CD4-positive, alpha-beta T cell treated with Interleukin-4 for 4 hours (primary cell): Measurements from ENCODE around the gene IGSF9.

ENCODE experiments used
- DNase-seq: peaks from one replicate; pipeline ENCODE4 v3.0.0-alpha.2; 2020

Gene IGSF9

GRCh38 chr1:159931795-159932173 lies 13.6 kb downstream of the IGSF9 start:
- no peak for DNase-seq

GRCh38 chr1:159931101-159931794 lies 14.2 kb downstream of the IGSF9 start:
- no peak for DNase-seq

GRCh38 chr1:159930634-159931033 lies 14.8 kb downstream of the IGSF9 start:
- no peak for DNase-seq

- DNase-seq, result no peak
Measured at GRCh38 chr1:159930216-159930615, 15.2 kb downstream of the IGSF9 start.

- DNase-seq, result no peak
Measured at GRCh38 chr1:159929155-159930051, 16.0 kb downstream of the IGSF9 start.

- no peak for DNase-seq
Measured at GRCh38 chr1:159928491-159929050, 16.8 kb downstream of the IGSF9 start.

- DNase-seq, result no peak
Measured at GRCh38 chr1:159927849-159928431, 17.5 kb downstream of the IGSF9 start.

GRCh38 chr1:159927211-159927848 lies 18.1 kb downstream of the IGSF9 start:
- no peak for DNase-seq

GRCh38 chr1:159925719-159926078 lies 19.7 kb downstream of the IGSF9 start:
- DNase-seq, result no peak

GRCh38 chr1:159924791-159925718 lies 20.4 kb downstream of the IGSF9 start, which contains the start of gene TAGLN2:
Gene TAGLN2 (minus strand): TSS chr1:159925507. CDS start chr1:159920509, 4,998 bp downstream.
- DNase-seq, result peak; percentile 96

- DNase-seq, result peak; percentile 88
Measured at GRCh38 chr1:159924025-159924790, 21.2 kb downstream of the IGSF9 start.

- peak; percentile 98 for DNase-seq
Measured at GRCh38 chr1:159923203-159924024, 22.0 kb downstream of the IGSF9 start.

GRCh38 chr1:159922511-159923202 lies 22.8 kb downstream of the IGSF9 start:
- DNase-seq, result no peak

- peak; percentile 65 for DNase-seq
Measured at GRCh38 chr1:159921700-159922504, 23.5 kb downstream of the IGSF9 start.

GRCh38 chr1:159921251-159921650 lies 24.2 kb downstream of the IGSF9 start:
- DNase-seq, result peak; percentile 67

GRCh38 chr1:159920651-159921050 lies 24.8 kb downstream of the IGSF9 start:
- no peak for DNase-seq

- DNase-seq, result no peak
Measured at GRCh38 chr1:159920202-159920601, 25.2 kb downstream of the IGSF9 start.

- no peak for DNase-seq
Measured at GRCh38 chr1:159919236-159919865, 26.1 kb downstream of the IGSF9 start.
